ENCODE data around the gene PANK2.
"Not testable (repeated sequence)": the region's sequence is repeated elsewhere in the genome, so short reads cannot be mapped to it uniquely, and the experiment has no call there.

Gene PANK2

DNA sequence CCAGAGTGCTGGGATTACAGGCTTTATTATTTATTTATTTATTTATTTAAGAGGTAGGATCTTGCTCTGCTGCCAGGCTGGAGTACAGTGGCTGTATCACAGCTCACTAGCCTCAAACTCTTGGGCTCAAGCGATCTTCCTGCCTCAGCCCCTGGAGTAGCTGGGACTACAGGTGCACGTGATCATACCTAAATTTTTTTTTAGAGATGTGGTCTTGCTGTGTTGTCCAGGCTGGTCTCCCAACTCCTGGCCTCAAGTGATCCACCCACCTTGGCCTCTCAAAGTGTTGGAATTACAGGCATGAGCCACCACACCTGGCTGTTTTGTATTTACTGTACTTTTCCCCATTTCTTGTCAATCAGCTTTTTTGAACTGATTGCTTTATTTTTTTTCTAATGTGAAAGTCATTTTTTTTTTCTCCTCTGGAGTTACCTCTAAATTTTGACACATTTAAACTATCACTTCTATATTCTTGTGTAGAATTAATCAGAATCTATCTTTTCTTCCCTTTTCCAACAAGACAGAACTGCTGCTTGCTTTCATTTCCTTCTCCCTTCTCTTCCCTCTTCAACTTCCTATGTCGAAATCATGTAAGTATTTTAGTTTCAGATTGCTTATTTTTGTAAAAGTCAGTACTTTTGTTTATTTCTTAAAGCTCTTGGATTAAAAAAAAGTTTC, 12.0 kb downstream of the PANK2 start:
- no peak for DNase-seq (ENCODE audit: low read depth)

DNA sequence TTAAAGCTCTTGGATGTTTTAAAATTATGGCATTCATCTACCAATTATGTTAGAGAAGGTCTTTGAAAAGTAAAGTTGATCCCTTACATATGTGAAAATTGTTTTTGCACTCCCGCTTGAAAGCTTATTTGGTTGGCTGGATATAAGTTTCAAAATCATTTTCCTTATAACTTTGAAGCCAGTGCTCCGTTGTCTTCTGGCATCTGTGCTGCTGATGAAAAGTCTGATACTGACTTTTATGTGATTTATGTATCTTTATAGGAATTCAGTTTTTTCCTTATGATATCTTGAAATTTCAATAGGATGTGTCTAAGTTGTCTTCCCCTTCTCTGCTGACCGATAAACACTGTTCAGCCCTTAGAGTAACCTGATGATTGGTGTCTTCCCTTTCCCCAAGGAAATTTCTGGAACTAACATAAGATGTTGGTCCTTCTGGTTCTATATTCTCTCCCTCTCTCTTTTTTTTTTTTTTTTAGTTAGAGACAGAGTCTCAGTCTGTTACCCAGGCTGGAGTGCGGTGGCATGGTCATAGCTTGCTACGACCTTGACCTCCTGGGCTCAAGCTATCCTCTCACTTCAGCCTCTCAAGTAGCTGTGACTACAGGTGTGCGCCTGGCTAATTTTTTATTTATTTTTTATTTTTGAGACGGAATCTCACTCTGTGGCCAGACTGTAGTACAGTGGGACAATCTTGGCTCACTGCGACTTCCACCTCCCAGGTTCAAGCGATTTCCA, 12.7 kb downstream of the PANK2 start:
- DNase-seq (ENCODE audit: low read depth) = no peak

GRCh38 chr20:3902446-3902845, 13.3 kb downstream of the PANK2 start:
- DNase-seq (ENCODE audit: low read depth) = no peak

- no peak for DNase-seq (ENCODE audit: low read depth)
Observed at GRCh38 chr20:3904224-3904623, 15.0 kb downstream of the PANK2 start.

DNA sequence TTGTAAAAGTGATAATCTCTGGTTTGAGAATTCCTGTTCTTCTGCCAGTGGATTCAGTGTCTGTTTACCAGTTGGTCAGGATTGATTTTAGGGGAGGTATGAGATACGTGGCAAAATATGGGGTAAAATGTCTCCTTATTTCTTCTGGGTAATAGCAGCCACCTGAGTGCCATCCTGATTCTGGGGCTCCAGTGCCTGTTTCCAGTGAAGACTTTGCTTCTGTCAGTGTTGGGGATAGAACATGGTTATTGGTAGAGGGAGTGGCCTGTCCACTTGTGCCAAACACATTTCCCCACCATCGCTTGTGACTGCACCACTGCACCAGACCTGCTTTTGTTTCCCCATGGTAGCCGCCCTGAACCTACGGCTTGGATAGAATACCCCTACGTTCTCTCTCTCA, 15.7 kb downstream of the PANK2 start:
- no peak for DNase-seq (ENCODE audit: low read depth)

- not testable (repeated sequence) for DNase-seq (ENCODE audit: low read depth)
Observed at GRCh38 chr20:3906744-3907721, 17.8 kb downstream of the PANK2 start.

- DNase-seq (ENCODE audit: low read depth) = no peak
Observed at GRCh38 chr20:3908667-3909066, 19.5 kb downstream of the PANK2 start.

- no peak for DNase-seq (ENCODE audit: low read depth)
Observed at GRCh38 chr20:3909952-3910366, 20.8 kb downstream of the PANK2 start.

DNA sequence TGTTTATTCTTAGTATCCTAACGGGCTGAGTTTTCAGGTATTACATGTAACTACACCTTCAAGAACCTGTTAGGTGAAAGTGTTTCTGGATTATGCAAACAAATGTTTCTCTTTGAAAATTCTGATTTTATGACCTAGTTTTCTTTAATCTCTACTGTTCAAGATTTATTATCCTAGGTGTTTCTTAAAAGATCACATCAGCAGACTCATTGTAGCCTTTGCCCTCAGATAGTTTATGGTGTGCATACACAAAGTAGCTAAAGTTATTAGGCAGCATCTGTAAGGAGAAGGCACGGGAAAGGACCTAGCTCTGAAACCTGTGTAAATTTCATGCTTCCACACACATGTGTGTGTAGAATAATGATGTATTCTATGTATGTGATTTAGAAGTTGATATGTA, 21.7 kb downstream of the PANK2 start:
- no peak for DNase-seq (ENCODE audit: low read depth)

GRCh38 chr20:3911956-3912355, 22.8 kb downstream of the PANK2 start:
- DNase-seq (ENCODE audit: low read depth) = no peak

DNA sequence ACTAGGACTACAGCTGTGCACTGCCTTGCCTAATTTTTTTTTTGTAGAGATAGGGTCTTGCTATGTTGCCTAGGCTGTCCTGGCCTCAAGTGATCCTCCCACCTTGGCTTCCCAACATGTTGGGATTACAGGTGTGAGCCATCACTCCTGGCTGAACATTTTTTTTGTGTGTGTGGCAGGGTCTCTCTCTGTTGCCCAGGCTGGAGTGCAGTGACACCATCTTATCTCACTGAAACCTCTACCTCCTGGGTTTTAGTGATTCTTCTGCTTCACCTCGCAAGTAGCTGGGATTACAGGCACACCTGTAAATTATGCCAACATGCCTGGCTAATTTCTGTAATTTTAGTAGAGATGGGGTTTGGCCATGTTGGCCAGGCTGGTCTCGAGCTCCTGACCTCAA, 25.3 kb downstream of the PANK2 start:
- DNase-seq (ENCODE audit: low read depth) = no peak

GRCh38 chr20:3915691-3916090, 26.5 kb downstream of the PANK2 start:
- DNase-seq (ENCODE audit: low read depth) = no peak

- no peak for DNase-seq (ENCODE audit: low read depth)
Observed at GRCh38 chr20:3916364-3916763, 27.2 kb downstream of the PANK2 start.

- DNase-seq (ENCODE audit: low read depth) = no peak
Observed at GRCh38 chr20:3919352-3919751, 30.2 kb downstream of the PANK2 start.

DNA sequence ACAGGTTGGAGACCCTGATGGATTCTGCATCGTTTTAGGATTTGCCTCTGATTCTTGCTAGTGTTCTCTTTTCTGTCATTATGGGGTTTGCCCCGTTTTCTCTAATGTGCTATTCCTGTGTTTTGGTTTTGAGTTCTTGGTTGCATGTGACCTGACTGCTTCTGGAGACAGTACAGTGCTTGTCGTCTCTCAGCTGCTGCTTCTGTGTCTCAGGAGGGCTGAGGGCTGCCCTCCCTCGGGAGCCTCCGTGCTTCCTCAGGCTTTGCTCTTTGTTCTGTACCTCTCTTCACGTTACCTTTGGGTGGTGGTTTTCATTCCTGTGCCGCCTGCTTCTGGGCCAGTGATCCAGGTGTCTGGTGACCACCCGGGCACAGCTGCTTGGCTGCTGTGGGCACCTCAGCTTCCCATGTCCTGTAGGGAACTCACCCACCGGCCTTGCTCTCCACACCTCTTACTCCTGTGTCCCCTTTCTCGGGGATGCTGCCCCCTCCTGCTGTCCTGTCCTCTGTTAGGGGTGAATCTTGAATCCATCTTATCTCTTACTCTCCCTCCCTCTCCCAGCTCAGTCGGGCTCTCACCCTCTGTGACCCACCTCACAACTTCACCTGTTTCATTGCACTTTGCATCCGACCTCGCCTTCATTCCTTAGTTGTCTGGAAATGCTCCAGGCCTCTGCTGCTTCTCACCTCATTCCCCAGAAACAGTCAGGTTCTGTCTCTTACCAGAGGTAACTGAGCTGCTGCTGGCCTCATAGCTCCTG, 33.2 kb downstream of the PANK2 start:
- no peak for DNase-seq (ENCODE audit: low read depth)

DNA sequence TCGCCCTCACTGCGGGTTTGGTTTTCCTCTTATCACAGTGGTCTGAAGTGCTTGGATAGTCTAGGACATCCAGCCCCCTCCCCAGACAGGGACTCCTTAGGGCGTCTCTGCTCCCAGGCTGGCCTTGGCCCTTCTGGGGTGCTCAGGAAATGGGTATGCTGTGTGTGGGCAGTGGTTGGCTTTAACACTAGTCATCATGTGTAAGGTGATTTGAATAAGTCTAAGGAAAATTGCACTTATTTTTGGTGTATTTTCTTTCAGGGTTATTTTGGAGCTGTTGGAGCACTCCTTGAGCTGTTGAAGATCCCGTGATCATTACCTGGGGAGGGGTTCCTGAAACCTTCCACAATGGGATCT, 33.8 kb downstream of the PANK2 start:
- no peak for DNase-seq (ENCODE audit: low read depth)

DNA sequence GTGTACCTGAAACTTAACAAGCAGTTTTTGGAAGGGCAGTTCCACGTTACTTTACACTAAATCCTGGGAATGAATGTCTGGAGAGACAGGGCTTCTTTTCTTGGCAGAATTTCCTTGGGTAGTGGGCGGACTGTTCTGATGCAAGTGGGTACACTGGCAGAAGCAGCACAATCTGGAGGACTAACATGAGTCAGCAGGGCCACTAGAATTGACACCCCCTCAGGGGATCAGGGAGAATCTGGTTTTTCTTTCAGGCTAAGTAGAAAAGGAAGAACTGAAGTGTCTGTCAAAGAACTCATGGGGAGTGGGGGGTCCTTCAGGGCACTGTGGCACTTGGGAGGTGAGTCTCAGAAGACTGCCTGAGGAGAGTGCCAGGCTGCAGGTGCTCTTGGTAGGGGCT, 34.6 kb downstream of the PANK2 start:
- no peak for DNase-seq (ENCODE audit: low read depth)

GRCh38 chr20:3924304-3925112, 35.3 kb downstream of the PANK2 start:
- no peak for DNase-seq (ENCODE audit: low read depth)

DNA sequence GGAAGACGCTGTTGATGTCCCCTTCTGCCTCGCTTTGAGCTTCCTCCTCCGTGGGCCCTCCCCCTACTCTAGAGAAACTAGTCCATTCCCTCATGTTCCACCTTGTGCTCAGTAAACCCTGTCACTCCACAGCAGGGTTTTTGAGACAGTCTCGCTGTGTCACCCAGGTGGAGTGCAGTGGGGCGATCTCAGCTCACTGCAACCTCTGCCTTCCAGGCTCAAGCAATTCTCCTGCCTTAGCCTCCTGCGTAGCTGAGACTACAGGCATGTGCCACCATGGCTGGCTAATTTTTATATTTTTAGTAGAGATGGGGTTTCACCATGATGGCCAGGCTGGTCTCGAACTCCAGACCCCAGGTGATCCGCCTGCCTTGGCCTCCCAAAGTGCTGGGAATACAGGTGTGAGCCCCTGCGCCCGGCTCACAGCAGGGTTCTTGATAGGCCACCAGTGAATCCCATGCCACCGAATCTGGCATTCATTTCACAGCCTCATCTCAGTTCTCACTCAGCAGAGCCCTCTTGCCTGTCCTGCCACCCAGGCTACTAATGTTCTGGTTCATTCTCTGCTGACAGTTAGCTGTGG, 36.0 kb downstream of the PANK2 start:
- DNase-seq (ENCODE audit: low read depth) = no peak

DNA sequence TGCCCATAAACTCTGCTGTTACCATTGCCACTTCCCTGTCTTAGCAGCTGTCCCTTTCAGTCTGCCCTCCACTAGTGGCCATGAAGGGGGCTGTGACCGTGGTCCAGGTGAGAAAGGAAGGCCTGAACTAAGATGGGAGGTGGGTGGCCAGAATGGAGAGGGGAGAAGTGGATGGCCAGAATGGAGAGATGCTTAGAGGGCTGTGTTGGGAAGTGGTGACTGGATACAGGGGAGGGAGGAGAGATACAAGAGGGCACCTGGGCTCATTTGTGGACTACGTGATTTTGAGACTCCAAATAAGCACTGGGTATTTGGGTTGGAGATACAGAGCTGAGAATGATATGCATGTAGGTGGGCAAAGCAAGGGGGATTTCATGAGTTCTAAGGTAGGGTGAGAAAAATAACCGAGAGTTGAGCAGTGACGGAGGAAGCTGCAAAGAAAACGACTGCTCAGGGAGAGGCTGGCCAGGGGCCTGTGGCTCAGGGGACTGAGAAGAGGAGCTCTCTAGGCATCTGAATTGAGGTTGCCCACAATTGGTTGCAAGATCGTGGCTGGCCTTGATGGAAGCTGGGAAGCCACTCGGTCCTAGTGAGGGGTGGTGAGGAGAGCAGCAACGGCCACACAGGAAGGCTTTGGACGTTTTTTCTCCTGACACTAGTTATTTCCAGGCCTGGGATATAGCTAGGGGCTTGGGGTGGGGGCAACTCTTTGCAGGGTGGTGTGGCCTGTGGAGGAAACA, 36.9 kb downstream of the PANK2 start:
- no peak for DNase-seq (ENCODE audit: low read depth)
